K562 (cell line): ENCODE measurements around the gene ZFP36. TPM values are rescaled to one million over a fixed set of nuclear protein-coding genes. Genes with fewer than 3 reads are reported as not detected.

Source experiments
- AFF4 ChIP-seq: sonication (generic); formaldehyde crosslinking; IDR thresholded peaks from 2 replicates; pipeline ENCODE4 v1.8.0; 2023; ENCODE audit warnings: mild to moderate bottlenecking, missing genetic modification reagents
- ASH1L ChIP-seq: fragments of 450-650 bp; IDR thresholded peaks from 2 replicates; pipeline ENCODE4 v1.6.1; 2018; ENCODE audit warnings: borderline replicate concordance, mild to moderate bottlenecking, low read depth; ENCODE audit not compliant: partially characterized antibody
- CBX3 ChIP-seq, 2 experiments: IDR thresholded peaks; 1 replicate in 1 of 2; 2 replicates in 1 of 2; pipeline ENCODE4 v1.6.1; 2012; ENCODE audit warnings: inconsistent platforms in 2 of 2, low read length in 2 of 2, borderline replicate concordance in 1 of 2, control low read depth in 1 of 2
- CLOCK ChIP-seq: fragments of 250-450 bp; sonication (Bioruptor Pico); IDR thresholded peaks from 2 replicates; pipeline ENCODE4 v1.4.0; 2020; ENCODE audit warnings: mild to moderate bottlenecking, moderate library complexity, borderline replicate concordance
- E2F6 ChIP-seq, 2 experiments: IDR thresholded peaks; 2 replicates each; pipeline ENCODE4 v1.6.1; 2011; ENCODE audit warnings: borderline replicate concordance in 1 of 2, control low read depth in 1 of 2, low read depth in 1 of 2, low read length in 1 of 2, mild to moderate bottlenecking in 1 of 2, mixed read lengths in 1 of 2, moderate library complexity in 1 of 2; ENCODE audit not compliant: insufficient read depth in 1 of 2, insufficient read length in 1 of 2, poor library complexity in 1 of 2, severe bottlenecking in 1 of 2; ENCODE audit errors: extremely low read depth in 1 of 2
- LARP7 ChIP-seq: fragments of 450-650 bp; IDR thresholded peaks from 2 replicates; pipeline ENCODE4 v1.6.1; 2016
- MECOM ChIP-seq: fragments of 250-450 bp; sonication (Bioruptor Pico); IDR thresholded peaks from 2 replicates; pipeline ENCODE4 v1.8.0; 2022; ENCODE audit warnings: inconsistent platforms
- MTF1 ChIP-seq: fragments of 250-450 bp; sonication (Bioruptor Pico); IDR thresholded peaks from 2 replicates; pipeline ENCODE4 v1.9.0; 2021; ENCODE audit warnings: moderate library complexity, mild to moderate bottlenecking, inconsistent platforms, borderline replicate concordance
- NBN ChIP-seq: fragments of 450-650 bp; IDR thresholded peaks from 2 replicates; pipeline ENCODE4 v1.6.1; 2016; ENCODE audit warnings: low read depth, mild to moderate bottlenecking
- RBFOX2 ChIP-seq: fragments of 200-400 bp; formaldehyde crosslinking; IDR thresholded peaks from 2 replicates; pipeline ENCODE4 v1.6.1; 2017; ENCODE audit warnings: low read depth, mild to moderate bottlenecking, low read length, moderate library complexity
- SNRNP70 ChIP-seq: fragments of 200-400 bp; formaldehyde crosslinking; optimal IDR thresholded peaks from 2 replicates; pipeline ENCODE3; 2017; ENCODE audit warnings: low read depth, low read length
- TEAD1 ChIP-seq, 2 experiments: fragments of 450-650 bp in 1 of 2; sonication (generic) in 1 of 2; formaldehyde crosslinking; IDR thresholded peaks; 2 replicates each; pipeline versions ENCODE4 v1.4.0 to v1.8.0; 2020 to 2022; ENCODE audit warnings: mild to moderate bottlenecking in 2 of 2, missing genetic modification reagents in 1 of 2
- ZNF253 ChIP-seq: fragments of 250-450 bp; sonication (Bioruptor Pico); conservative IDR thresholded peaks from 2 replicates; pipeline ENCODE4 v1.6.1; 2021; ENCODE audit warnings: mild to moderate bottlenecking
- ZNF324 ChIP-seq: fragments of 250-450 bp; sonication (Bioruptor Pico); IDR thresholded peaks from 2 replicates; pipeline ENCODE4 v1.4.0; 2020; ENCODE audit warnings: mild to moderate bottlenecking
- ZNF444 ChIP-seq: fragments of 250-450 bp; sonication (Bioruptor Pico); IDR thresholded peaks from 2 replicates; pipeline ENCODE4 v1.4.0; 2020; ENCODE audit warnings: mild to moderate bottlenecking, moderate library complexity
- ZSCAN32 ChIP-seq: fragments of 450-650 bp; formaldehyde crosslinking; IDR thresholded peaks from 2 replicates; pipeline ENCODE4 v1.4.0; 2020; ENCODE audit warnings: mild to moderate bottlenecking, moderate library complexity
- polyA plus RNA-seq, 8 experiments: library from polyadenylated mRNA; depleted of rRNA in 4 of 8; stranded (reverse) in 5 of 8; unstranded in 3 of 8; fragments of >200 nt; fragmentation: Nextera tagmentation in 2 of 8; fragmentation: Illumina TruSeq in 1 of 8; extraction: Ambion mirVana in 2 of 8; extraction: Trizol in 1 of 8; gene quantifications; 2 replicates each; pipeline versions ENCODE4 v1.2.1 to v1.2.3, GENCODE V29; 2011 to 2014; ENCODE audit warnings: inconsistent platforms in 1 of 8, missing spikeins in 1 of 8
- total RNA-seq, 7 experiments: library from RNA; depleted of rRNA in 6 of 7; stranded (reverse); fragments of >200 nt in 6 of 7; fragmentation: Illumina TruSeq in 2 of 7; extraction: Trizol in 2 of 7; gene quantifications; 2 replicates each; pipeline versions ENCODE4 v1.2.1 to v1.2.3, GENCODE V29; 2011 to 2021; ENCODE audit warnings: low replicate concordance in 1 of 7
- TF ChIP-seq, protein P1 (sequence below): fragments of 450-650 bp; IDR thresholded peaks from 2 replicates; pipeline ENCODE4 v1.6.1; 2016; ENCODE audit warnings: low read depth, mild to moderate bottlenecking, moderate library complexity
- TF ChIP-seq, protein P2 (sequence below): fragments of 450-650 bp; IDR thresholded peaks from 2 replicates; pipeline ENCODE4 v1.6.1; 2016; ENCODE audit warnings: missing biosample characterization, missing genetic modification characterization

The ZFP36 gene
- total and polyA plus RNA-seq, 9 of the 15 experiments (the other 6 are each of a cell fraction or from before 2014, with no cell fraction given) = 1.0 to 20.1 (median 3.5) TPM

DNA sequence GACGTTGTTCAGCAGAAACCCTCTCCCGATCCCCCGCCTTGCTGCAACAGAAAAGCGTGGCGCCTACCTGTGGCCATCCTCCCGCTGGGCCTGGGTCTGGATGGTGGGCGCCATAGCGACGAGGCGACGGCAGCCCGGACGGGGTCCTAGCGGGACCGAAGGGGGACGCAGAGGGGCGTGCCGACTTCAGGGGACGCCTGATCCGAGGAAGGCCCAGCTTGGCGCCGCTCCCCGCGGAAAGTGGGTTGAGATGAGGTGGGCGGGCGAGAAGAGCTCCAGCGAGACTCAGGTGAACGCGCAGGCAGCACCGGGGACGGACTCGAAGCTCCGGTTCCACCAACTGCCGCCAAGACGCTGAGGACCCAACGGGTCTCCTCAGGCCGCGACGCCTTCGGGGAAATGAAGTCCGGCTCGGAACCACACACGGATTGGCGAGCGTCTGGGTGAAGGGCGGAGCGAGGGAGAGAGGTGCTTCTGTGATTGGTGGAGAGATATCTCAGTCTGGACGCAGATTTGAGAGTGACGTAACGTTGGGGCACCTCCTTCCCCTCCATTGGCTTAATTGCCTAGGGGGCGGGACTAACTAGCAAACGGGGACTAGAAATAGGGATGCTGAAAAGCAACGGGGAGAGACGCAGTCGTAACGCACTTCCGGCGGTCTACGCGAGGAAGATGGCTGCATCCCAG lies 15.8 kb upstream of the ZFP36 start, which contains the start of the genes MED29 and PAF1 (continued):
- TF ChIP-seq ASH1L (peak; percentile 93), ZNF253 (CRISPR knock-in tag) (no peak), RBFOX2 (peak; percentile 96), LARP7 (no peak), MECOM (CRISPR knock-in tag) (no peak), SNRNP70 (no peak), CLOCK (CRISPR knock-in tag) (no peak), NBN (peak; percentile 93), ZNF324 (CRISPR knock-in tag) (0 out of 2 replicates have a peak, but pooled peaks have one; percentile 29), ZNF444 (no peak), AFF4 (CRISPR knock-in tag) (no peak; the same call in 1 of the 2 replicates), E2F6 (IDR thresholded peaks at IDR 0.05; ENCODE audit: borderline replicate concordance in 1 of 2, extremely low read depth in 1 of 2, insufficient read depth in 1 of 2, insufficient read length in 1 of 2, low read depth in 1 of 2, low read length in 1 of 2, poor library complexity in 1 of 2, severe bottlenecking in 1 of 2) (peak; percentile 28 to 58), CBX3 (IDR thresholded peaks at IDR 0.05; ENCODE audit: borderline replicate concordance in 1 of 2, low read length in 2 of 2) (no peak), TEAD1 (CRISPR knock-in tag; IDR thresholded peaks at IDR 0.05) (peak; percentile 8 to 79; a peak in 1 of 4 replicates), MTF1 (CRISPR knock-in tag) (no peak), ZSCAN32 (no peak)
- TF ChIP-seq, protein P1, sequence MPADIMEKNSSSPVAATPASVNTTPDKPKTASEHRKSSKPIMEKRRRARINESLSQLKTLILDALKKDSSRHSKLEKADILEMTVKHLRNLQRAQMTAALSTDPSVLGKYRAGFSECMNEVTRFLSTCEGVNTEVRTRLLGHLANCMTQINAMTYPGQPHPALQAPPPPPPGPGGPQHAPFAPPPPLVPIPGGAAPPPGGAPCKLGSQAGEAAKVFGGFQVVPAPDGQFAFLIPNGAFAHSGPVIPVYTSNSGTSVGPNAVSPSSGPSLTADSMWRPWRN = no peak
- TF ChIP-seq, protein P2, sequence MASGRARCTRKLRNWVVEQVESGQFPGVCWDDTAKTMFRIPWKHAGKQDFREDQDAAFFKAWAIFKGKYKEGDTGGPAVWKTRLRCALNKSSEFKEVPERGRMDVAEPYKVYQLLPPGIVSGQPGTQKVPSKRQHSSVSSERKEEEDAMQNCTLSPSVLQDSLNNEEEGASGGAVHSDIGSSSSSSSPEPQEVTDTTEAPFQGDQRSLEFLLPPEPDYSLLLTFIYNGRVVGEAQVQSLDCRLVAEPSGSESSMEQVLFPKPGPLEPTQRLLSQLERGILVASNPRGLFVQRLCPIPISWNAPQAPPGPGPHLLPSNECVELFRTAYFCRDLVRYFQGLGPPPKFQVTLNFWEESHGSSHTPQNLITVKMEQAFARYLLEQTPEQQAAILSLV = no peak
